Ammon's horn (tissue), 1 donor: ENCODE measurements around the gene PLG.
"Not testable (repeated sequence)": the region's sequence is repeated elsewhere in the genome, so short reads cannot be mapped to it uniquely, and the experiment has no call there.

ENCODE experiments used
- DNase-seq: peaks from one replicate; pipeline ENCODE4 v3.0.0-alpha.2; 2016; ENCODE audit warnings: low spot score

PLG gene

DNA sequence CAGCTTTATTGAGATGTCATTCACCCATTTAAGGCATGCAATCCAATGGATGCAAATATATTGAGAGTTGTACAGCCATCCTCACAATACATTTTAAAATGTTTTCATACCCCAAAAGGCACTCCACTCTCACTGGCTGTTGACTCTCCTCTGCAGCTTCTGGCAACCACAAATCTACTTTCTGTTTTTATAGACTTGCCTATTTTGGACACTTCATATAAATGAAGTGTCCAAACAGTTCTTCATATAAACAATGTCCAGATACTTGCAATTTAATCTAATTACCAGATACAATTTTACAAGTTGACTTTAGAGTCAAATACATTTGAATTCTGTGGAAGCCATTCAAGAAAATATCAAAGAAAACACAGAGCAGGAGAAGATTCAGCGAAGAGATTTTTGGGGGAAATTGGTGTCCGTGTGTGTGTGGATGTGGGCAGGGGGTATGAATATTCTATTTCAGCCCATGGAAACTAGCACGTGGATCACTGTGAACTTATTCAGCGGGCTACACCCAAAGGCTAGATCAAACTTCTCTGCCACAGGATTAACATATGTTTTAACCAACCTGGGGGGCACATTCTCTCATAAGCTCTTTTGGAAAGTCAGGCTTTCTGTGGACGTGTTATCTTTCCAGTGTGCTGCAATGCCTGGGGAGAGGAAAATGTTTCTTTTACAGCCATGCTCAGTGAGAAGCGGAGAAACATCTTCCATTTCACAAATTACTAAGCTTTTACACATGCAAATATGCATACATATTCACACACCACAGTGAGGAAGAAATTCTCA, 73.9 kb downstream of the PLG start:
- no peak for DNase-seq

DNA sequence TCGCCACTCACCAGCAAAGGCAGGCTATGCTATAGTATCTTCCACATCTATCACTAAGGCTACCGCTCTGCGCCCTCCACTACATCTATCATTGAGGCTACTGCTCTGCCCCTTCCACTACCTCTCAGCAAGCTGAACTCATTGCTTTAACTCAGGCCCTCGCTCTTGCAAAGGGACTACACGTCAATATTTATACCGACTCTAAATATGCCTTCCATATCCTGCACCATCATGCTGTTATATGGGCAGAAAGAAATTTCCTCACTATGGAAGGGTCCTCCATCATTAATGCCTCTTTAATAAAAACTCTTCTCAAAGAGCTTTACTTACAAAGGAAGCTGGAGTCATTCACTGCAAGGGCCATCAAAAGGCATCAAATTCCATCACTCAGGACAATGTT, 77.1 kb downstream of the PLG start:
- DNase-seq, result not testable (repeated sequence)

DNA sequence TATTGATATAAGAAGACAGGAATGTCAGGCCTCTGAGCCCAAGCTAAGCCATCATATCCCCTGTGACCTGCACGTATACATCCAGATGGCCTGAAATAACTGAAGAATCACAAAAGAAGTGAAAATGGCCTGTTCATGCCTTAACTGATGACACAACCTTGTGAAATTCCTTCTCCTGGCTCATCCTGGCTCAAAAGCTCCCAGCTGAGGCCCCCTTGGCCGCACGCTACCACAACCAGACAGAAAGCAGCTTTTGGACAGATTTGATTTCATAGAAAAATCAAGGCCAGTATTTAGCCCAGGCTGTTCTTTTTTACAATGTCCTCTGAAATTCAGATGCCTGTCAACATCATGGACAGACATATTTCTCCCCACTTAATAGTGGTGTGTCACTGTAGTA, 78.6 kb downstream of the PLG start:
- not testable (repeated sequence) for DNase-seq

DNA sequence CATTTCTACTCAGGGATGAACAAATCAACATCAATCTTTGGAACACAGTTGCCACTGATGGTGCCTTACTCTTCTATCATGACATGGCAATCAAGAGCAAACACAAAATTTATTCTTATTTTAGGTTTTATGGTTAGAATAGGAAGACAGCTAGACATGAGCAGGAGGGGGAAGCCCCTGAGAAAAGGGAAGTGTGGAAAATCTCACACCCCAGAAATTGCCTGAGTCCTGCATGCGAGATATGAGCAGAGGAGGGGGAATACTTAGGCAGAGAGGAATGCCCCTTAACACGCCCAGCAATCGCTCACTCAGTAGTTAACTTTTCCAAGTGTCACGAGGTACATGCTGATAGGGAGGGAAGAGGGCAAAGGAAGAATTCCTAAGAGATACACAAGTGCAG, 79.3 kb downstream of the PLG start:
- no peak for DNase-seq

DNA sequence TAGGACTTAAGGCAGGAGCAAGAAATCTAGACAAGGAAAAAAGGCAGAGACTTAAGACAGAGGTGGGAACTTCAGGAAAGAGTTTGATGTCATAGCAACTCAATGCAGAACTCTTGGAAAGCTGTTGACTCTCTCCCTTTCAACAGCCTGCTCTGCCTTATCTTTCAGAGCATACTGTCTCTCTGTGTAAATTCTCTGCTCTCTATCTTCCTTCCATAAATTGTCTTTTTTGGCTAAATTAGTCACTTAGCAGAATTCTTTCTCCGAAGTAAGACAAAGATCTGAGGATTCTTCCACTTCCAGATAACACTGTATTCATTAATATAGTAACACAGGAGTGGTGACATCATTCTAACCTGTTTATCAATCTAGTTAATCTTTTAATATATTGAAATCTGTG, 80.2 kb downstream of the PLG start:
- DNase-seq, result no peak

DNA sequence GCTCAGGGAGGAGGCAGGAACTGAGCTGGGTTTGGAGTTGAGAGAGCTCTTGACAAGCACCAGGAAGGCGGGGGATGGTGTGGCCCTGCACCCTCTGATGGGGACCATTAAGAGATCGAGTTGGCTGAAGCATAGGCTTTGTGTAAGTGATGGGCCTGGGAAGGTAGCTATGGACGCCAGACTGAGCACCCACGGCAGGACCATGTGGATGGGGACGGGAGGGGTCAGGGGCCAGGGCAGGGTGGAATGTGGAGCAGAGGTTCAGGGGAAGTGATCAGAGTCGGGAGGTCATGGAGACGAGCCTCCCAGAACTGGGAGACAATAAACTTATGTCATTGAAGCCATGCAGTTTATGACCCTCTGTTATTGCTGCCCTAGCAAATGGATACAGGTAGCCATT, 81.7 kb downstream of the PLG start:
- DNase-seq, result no peak

DNA sequence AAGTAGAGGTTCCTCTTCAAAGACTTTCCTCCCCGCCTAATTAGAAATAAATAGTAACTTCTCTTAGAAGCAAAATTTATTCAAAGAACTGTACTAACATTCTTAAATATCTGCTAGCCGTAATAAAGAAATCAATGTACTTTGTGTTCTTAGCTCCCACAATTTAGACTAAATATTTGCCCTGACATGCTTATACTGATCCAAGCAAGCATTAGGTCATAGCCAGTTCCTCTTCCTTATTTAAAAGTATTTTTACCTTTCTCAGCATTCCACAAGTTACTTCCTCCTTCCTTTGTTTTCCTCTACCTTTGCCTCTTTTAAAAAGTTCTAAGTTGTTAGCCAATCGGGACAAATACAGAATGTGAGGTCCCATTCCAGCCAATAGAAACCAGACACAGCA, 86.1 kb downstream of the PLG start:
- DNase-seq, result not testable (repeated sequence)

DNA sequence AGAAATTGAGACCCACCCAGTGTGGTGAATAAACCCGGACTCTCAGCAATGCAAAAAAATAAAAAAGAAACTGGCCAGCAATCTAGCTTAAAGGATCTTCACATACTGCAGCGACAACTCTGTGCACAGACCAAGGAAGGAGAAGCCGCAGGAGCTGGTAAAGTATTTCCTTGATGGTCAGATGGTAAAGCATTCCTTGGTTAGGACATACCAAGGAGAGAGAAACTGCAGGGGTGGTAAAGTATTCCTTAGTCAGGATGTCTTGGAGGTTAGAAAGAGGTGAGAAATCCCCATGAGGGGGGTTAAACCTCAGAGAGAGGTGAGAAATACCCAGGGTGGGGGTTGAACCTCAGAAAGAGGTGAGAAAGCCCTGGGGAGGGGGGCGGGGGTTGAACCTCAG, 86.8 kb downstream of the PLG start:
- no peak for DNase-seq

DNA sequence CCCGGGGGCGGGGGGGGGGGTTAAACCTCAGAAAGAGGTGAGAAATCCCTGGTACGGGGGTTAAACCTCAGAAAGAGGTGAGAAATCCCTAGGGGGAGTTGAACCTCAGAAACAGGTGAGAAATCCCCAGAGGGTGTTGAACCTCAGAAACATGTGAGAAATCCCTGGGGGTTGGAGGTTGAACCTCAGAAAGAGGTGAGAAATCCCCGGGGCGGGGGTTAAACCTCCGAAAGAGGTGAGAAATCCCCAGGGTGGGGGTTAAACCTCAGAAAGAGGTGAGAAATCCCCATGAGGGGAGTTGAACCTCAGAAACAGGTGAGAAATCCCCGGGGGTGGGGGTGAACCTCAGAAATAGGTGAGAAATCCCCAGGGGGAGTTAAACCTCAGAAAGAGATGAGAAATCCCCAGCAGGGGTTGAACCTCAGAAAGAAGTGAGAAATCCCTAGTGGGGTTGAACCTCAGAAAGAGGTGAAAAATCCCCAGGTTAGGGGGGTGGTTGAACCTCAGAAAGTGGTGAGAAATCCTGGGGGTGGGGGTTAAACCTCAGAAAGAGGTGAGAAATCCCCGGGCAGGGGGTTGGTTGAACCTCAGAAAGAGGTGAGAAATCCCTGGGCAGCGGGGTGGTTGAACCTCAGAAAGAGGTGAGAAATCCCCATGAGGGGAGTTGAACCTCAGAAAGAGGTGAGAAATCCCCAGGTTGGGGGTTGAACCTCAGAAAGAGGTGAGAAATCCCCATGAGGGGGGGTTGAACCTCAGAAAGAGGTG, 87.4 kb downstream of the PLG start:
- DNase-seq, result no peak

DNA sequence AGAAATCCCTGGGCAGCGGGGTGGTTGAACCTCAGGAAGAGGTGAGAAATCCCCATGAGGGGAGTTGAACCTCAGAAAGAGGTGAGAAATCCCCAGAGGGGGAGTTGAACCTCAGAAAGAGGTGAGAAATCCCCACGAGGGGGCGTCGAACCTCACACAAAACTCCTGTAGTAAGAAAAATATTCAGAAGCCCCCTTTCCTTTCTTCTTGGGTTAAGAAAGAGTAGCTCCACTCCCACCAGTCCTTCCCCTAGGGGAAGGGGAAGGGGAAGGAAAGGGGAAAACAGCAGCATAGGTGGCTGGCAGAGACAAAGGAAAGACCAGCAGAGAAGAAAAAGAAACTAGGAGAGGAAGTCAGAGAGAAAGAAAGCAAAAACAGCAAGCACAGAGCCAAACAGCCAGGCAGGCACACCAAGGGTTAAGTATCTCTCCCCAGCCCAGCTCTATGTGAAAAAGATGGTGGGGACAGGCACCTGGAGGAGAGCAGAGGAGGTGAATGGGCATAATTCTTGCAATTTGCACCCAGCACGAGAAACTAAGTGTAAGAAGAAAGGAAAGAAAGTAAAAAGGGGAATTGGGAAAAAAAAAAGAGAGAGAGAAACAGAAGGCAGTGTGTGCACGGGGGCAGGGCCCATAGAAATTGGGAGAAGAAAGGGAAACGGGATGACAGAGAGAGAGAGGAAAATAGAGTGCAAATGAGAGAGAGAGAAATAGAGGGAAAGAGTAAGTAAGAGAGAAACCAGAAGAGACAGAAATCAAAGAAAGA, 88.2 kb downstream of the PLG start:
- no peak for DNase-seq

DNA sequence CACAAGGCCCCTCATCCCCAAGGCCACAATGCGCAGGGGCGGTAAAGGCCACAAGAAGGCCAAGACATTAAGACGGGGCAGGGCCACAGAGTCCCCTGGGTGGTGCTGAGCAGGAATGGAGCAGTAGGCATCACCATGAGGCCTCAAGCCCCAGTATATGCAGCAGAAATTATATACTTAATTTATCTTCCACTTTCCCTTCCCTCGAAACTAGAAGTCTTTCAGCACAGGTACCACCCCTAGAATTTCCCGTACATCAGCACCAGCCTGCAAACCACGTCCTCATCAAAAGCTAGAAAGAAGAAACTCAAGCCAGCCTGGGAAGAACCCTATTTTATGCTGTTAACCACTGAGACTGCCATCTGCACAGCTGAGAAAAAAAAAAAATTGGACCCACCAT, 89.4 kb downstream of the PLG start:
- DNase-seq, result no peak

DNA sequence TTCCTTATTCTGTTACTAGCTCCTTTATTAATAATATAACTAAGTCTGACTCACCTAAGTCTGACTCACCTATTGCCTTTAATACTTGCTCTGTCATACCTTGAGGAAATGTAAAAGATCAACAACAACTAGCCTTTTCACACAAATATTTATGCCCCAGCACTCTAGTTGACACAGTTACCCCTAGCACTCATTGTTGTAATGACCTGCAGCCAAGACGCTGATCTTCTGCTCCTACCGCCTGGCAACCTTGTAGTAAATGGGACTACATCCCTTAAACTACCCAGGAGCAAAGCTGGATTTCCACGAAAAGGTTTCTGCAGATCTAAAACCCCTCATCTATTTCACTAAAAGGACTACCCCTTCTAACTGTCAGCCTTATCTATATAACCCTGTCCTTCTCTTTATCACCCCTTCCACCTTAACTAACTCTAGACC, 90.0 kb downstream of the PLG start:
- no peak for DNase-seq

DNA sequence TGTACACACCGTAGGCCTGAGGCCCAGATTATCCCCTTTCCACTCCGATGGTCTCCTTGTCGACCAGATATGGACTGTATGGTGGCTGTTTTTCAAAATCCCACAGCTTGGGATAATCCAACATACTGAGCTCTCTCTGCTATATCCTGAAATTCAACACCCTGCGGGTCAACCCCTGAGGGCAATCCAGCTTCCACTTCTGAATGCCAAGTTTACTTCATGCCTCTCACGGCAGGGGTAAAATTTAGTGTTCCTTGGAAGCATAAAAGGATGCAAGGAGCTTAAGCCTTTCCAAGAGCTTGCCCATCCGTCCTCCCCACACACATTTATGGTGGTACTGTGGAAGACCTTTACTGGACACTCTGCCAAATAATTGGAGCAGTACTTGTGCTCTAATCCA, 90.7 kb downstream of the PLG start:
- no peak for DNase-seq

DNA sequence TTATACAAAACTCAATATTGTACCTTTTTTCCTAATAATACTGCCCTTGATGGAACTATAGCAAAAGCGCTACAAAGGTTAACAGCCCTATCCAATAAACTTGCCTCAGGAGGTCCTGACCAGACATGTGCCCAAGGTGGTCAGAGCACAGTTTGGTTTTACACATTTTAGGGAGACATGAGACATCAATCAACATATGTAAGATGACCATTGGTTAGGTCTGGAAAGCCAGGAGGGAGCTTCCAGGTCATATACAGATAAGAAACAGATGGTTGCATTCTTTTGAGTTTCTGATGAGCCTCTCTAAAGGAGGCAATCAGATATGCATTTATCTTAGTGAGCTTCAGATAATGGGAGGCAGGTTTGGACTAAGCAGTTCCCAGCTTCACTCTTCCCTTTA, 91.6 kb downstream of the PLG start:
- no peak for DNase-seq

DNA sequence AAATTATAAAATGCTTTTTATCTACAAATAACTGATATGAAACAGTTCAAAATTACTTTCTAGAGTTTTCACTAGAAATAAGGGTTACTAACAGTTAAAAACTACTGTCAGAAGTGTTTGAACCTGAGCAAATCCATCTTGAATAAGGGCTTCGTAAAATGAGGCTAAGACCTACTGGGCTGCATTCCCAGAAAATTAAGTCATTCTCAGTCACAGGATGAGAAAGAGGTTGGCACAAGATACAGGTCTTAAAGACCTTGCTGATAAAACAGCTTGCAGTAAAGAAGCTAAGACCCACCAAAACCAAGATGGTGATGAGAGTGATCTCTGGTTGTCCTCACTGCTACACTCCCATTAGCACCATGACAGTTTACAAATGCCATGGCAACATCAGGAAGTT, 93.7 kb downstream of the PLG start:
- no peak for DNase-seq

DNA sequence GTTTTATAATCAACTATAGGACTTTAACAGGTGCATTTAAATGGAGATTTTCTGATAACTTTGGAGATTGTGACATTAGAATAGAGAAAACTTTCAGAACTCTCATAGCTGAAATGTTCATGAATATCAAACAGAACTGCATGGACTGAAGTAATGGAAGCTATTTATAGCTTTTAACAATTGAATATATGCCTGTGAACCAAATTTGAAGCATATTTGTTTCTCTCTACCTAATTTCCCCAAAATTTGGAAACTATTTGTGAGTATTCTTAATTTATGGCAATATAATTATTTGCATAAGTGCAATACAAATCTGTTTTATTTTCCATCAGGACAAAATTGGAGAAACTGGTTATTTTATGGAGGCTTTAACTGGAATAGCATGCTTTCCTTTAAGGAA, 96.6 kb downstream of the PLG start:
- no peak for DNase-seq

DNA sequence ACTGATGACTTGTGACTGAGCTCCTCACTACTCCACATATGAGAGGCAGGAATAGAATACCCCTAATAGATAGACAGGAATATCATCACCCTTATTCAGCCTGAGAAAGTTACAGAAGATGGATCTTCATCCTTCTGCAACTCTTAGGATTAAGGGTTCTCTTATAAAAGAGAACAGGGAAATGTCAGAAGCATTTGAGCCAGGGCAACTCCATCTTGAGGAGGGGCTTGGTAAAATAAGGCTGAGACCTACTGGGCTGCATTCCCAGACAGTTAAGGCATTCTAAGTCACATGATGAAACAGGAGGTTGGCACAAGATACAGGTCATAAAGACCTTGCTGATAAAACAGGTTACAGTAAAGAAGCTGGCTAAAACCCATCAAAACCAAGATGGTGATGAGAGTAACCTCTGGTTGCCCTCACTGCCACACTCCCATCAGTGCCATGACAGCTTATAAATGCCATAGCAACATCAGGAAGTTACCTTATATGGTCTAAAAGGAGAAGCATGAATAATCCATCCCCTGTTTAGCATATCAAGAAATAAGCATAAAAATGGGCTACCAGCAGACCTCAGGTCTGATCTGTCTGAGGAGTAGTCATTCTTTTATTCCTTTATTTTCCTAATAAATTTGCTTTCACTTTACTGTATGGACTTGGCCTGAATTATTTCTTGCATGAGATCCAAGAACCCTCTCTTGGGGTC, 97.9 kb downstream of the PLG start:
- DNase-seq, result no peak

DNA sequence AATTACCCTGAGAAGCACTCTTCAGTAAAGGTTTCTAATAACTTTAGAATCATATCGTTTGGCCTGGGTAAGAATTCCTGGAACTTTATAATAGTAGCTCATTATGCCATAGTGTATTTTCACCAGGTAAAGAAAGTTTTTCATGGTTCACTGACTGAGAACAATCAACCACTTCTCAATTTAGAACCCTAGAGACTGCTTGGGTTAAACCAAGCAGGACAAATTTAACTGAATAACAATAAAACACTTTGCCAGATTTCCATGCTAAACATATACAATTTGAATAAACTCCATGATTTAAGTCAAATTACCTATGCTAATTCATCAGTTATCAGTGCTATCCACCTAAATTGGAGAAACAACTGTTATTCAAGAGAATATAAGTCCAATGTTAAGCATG, 99.4 kb downstream of the PLG start:
- no peak for DNase-seq

DNA sequence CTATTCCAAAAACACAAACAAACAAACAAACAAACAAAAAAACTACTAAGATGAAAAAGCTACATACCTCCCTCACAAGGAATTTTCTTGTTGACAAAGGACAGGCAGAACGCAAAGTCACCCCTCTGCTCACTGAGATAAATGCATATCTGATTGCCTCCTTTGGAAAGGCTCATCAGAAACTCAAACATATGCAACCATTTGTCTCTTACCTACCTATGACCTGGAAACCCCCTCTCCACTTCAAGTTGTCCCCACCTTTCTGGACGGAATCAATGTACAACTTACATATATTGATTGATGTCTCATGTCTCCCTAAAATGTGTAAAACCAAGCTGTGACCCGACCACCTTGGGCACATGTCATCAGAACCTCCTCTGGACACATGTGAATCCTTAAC, 100.0 kb downstream of the PLG start:
- not testable (repeated sequence) for DNase-seq
